NB4 (cell line): ENCODE data around the gene TTYH3.

Source experiments
- DNase-seq: peaks from one replicate; pipeline ENCODE4 v3.0.0; 2010; ENCODE audit warnings: low read depth
- H3K4me3 ChIP-seq: one replicate; pipeline ENCODE4 v1.5.1; 2011; ENCODE audit warnings: mild to moderate bottlenecking, low read depth, low read length, moderate library complexity
- CTCF ChIP-seq: IDR thresholded peaks from one replicate; pipeline ENCODE4 v1.5.1; 2012; ENCODE audit warnings: low read depth, low read length
- MAX ChIP-seq: IDR thresholded peaks from 2 replicates; pipeline ENCODE4 v1.6.1; 2011; ENCODE audit warnings: low read depth, low read length
- MYC ChIP-seq: IDR thresholded peaks from 2 replicates; pipeline ENCODE4 v1.6.1; 2011; ENCODE audit warnings: low read depth, low read length
- POLR2A ChIP-seq: IDR thresholded peaks from 2 replicates; pipeline ENCODE4 v1.6.1; 2011; ENCODE audit warnings: mild to moderate bottlenecking; ENCODE audit not compliant: insufficient read length; ENCODE audit errors: extremely low read depth

The TTYH3 gene

GRCh38 chr7:2651336-2651735, 19.6 kb downstream of the TTYH3 start:
- DNase-seq: peak; percentile 67
- TF ChIP-seq POLR2A: no peak
- TF ChIP-seq CTCF: peak; percentile 32
- TF ChIP-seq MYC: no peak
- no peak for TF ChIP-seq MAX
- no peak overlapping the region for H3K4me3 ChIP-seq

GRCh38 chr7:2651847-2652735, 20.3 kb downstream of the TTYH3 start:
- TF ChIP-seq MYC (no peak), CTCF (no peak), MAX (peak; percentile 46), POLR2A (no peak)
- no peak for DNase-seq
- H3K4me3 ChIP-seq: no peak overlapping the region

- no peak overlapping the region for H3K4me3 ChIP-seq
- TF ChIP-seq MYC (no peak), CTCF (no peak), POLR2A (no peak), MAX (no peak)
- no peak for DNase-seq
Measured at GRCh38 chr7:2652736-2653060, 20.9 kb downstream of the TTYH3 start.

GRCh38 chr7:2654059-2654458, 22.3 kb downstream of the TTYH3 start:
- no peak overlapping the region for H3K4me3 ChIP-seq
- DNase-seq: no peak
- no peak for TF ChIP-seq MYC
- TF ChIP-seq CTCF: no peak
- no peak for TF ChIP-seq MAX
- TF ChIP-seq POLR2A: no peak

GRCh38 chr7:2655870-2656614, 24.3 kb downstream of the TTYH3 start:
- no peak for TF ChIP-seq POLR2A
- TF ChIP-seq MYC: no peak
- no peak for TF ChIP-seq CTCF
- no peak for TF ChIP-seq MAX
- no peak overlapping the region for H3K4me3 ChIP-seq
- DNase-seq: no peak
